ENCODE results near the gene FBXL16. TPM values are rescaled to one million over a fixed set of nuclear protein-coding genes. Genes with fewer than 3 reads are reported as not detected.

Gene FBXL16
- total RNA-seq, 1 donor from 2014 or later = 85.1 TPM

GRCh38 chr16:660459-661183 is 45.0 kb downstream of the FBXL16 start:
- peaks cover 2% of the 10 kb centered on the region for H3K9me3 Mint-ChIP-seq (ENCODE audit: unreplicated experiment)
- H3K4me3 Mint-ChIP-seq (ENCODE audit: unreplicated experiment) = no peak overlapping the region

GRCh38 chr16:660132-660458 is 45.5 kb downstream of the FBXL16 start:
- TF ChIP-seq CTCF (IDR thresholded peaks at IDR 0.05; ENCODE audit: partially characterized antibody, unreplicated experiment) = no peak
- Mint-ChIP-seq H3K36me3 (ENCODE audit: unreplicated experiment) (no peaks in the 10 kb centered on the region), H3K4me3 (ENCODE audit: unreplicated experiment) (no peak overlapping the region), H3K27ac (ENCODE audit: unreplicated experiment) (no peak overlapping the region), H3K27me3 (ENCODE audit: unreplicated experiment) (peaks cover 5% of the 10 kb centered on the region), H3K4me1 (ENCODE audit: low read depth, unreplicated experiment) (peaks cover 1% of the 10 kb centered on the region), H3K9me3 (ENCODE audit: unreplicated experiment) (peaks cover 2% of the 10 kb centered on the region)
- DNase-seq = no peak

More at GRCh38 chr16:660459-661183, 45.0 kb downstream of the FBXL16 start:
- TF ChIP-seq CTCF (IDR thresholded peaks at IDR 0.05; ENCODE audit: partially characterized antibody, unreplicated experiment) = peak; percentile 79
- no peaks in the 10 kb centered on the region for H3K36me3 Mint-ChIP-seq (ENCODE audit: unreplicated experiment)
- H3K4me1 Mint-ChIP-seq (ENCODE audit: low read depth, unreplicated experiment) = peaks cover 1% of the 10 kb centered on the region
- peak; percentile 94 for DNase-seq
- peaks cover 5% of the 10 kb centered on the region for H3K27me3 Mint-ChIP-seq (ENCODE audit: unreplicated experiment)
- no peak overlapping the region for H3K27ac Mint-ChIP-seq (ENCODE audit: unreplicated experiment)

- H3K36me3 Mint-ChIP-seq (ENCODE audit: unreplicated experiment) = no peaks in the 10 kb centered on the region
- H3K27me3 Mint-ChIP-seq (ENCODE audit: unreplicated experiment) = peaks cover 5% of the 10 kb centered on the region
- H3K4me3 Mint-ChIP-seq (ENCODE audit: unreplicated experiment) = no peak overlapping the region
- TF ChIP-seq CTCF (IDR thresholded peaks at IDR 0.05; ENCODE audit: partially characterized antibody, unreplicated experiment) = no peak
- peaks cover 1% of the 10 kb centered on the region for H3K4me1 Mint-ChIP-seq (ENCODE audit: low read depth, unreplicated experiment)
- DNase-seq = no peak
- no peak overlapping the region for H3K27ac Mint-ChIP-seq (ENCODE audit: unreplicated experiment)
- peaks cover 2% of the 10 kb centered on the region for H3K9me3 Mint-ChIP-seq (ENCODE audit: unreplicated experiment)
Observed at GRCh38 chr16:659618-660017, 46.0 kb downstream of the FBXL16 start.

GRCh38 chr16:658679-659571 is 46.7 kb downstream of the FBXL16 start:
- Mint-ChIP-seq H3K4me1 (ENCODE audit: low read depth, unreplicated experiment) (peaks cover 1% of the 10 kb centered on the region), H3K27me3 (ENCODE audit: unreplicated experiment) (peaks cover 5% of the 10 kb centered on the region), H3K9me3 (ENCODE audit: unreplicated experiment) (no peaks in the 10 kb centered on the region), H3K4me3 (ENCODE audit: unreplicated experiment) (no peak overlapping the region), H3K36me3 (ENCODE audit: unreplicated experiment) (no peaks in the 10 kb centered on the region), H3K27ac (ENCODE audit: unreplicated experiment) (no peak overlapping the region)
- no peak for DNase-seq
- no peak for TF ChIP-seq CTCF (IDR thresholded peaks at IDR 0.05; ENCODE audit: partially characterized antibody, unreplicated experiment)

GRCh38 chr16:657487-657886 is 48.1 kb downstream of the FBXL16 start:
- no peaks in the 10 kb centered on the region for H3K36me3 Mint-ChIP-seq (ENCODE audit: unreplicated experiment)

More at GRCh38 chr16:657487-657886, 48.1 kb downstream of the FBXL16 start:
- no peak for DNase-seq
- no peaks in the 10 kb centered on the region for H3K9me3 Mint-ChIP-seq (ENCODE audit: unreplicated experiment)
- no peak overlapping the region for H3K4me3 Mint-ChIP-seq (ENCODE audit: unreplicated experiment)
- H3K4me1 Mint-ChIP-seq (ENCODE audit: low read depth, unreplicated experiment) = no peaks in the 10 kb centered on the region
- H3K27me3 Mint-ChIP-seq (ENCODE audit: unreplicated experiment) = peaks cover 1% of the 10 kb centered on the region
- H3K27ac Mint-ChIP-seq (ENCODE audit: unreplicated experiment) = no peak overlapping the region
- TF ChIP-seq CTCF (IDR thresholded peaks at IDR 0.05; ENCODE audit: partially characterized antibody, unreplicated experiment) = no peak
